IMR-90 (cell line): Measurements from ENCODE around the gene MAGEF1. TPM values are rescaled to one million over a fixed set of nuclear protein-coding genes. Genes with fewer than 3 reads are reported as not detected.

Experiments used
- ATAC-seq: fragments of 200-7000 bp; cut with Tn5 transposase; 2 replicates; pipeline ENCODE4 v1.9.1; 2020; ENCODE audit warnings: low read depth, mild to moderate bottlenecking, moderate library complexity
- BruUV-seq: library from RNA; stranded (reverse); fragments of 400-500 nt; replicated peaks from 2 replicates; lab custom pipeline; 2021; lab: Mats Ljungman, UMichigan
- CTCF ChIA-PET: fragments of 300-600 bp; formaldehyde crosslinking; extraction: SDS; loops from one replicate; lab custom pipeline; 2021; ENCODE audit warnings: antibody characterized with exemption; lab: Yijun Ruan, JAX
- POLR2A ChIA-PET: fragments of 300-600 bp; sonication (Branson Sonifier 250); formaldehyde crosslinking; loops from one replicate; lab custom pipeline; 2022; ENCODE audit warnings: antibody characterized with exemption; ENCODE audit not compliant: unreplicated experiment; lab: Charles Lee
- DNase-seq: peaks from one replicate; pipeline ENCODE4 v3.0.0; 2013
- H2AFZ ChIP-seq: replicated peaks from 2 replicates; pipeline ENCODE3; 2013; ENCODE audit warnings: low read length, mild to moderate bottlenecking; ENCODE audit not compliant: poor library complexity
- H2AK5ac ChIP-seq: 2 replicates; pipeline ENCODE4 v1.6.1; 2013; ENCODE audit warnings: low read depth, low read length, inconsistent platforms
- H2AK9ac ChIP-seq: replicated peaks from 2 replicates; pipeline ENCODE3; 2013; ENCODE audit warnings: mild to moderate bottlenecking, low read depth, low read length, moderate library complexity; ENCODE audit not compliant: poor library complexity
- H2BK120ac ChIP-seq: 2 replicates; pipeline ENCODE4 v1.6.1; 2013; ENCODE audit warnings: low read depth, low read length, inconsistent platforms
- H2BK15ac ChIP-seq: 3 replicates; pipeline ENCODE4 v1.6.1; 2013; ENCODE audit warnings: low read depth, low read length, inconsistent platforms
- H2BK20ac ChIP-seq: 2 replicates; pipeline ENCODE4 v1.6.1; 2013; ENCODE audit warnings: low read depth, mild to moderate bottlenecking, inconsistent platforms, low read length, moderate library complexity
- H2BK5ac ChIP-seq: 2 replicates; pipeline ENCODE4 v1.6.1; 2013; ENCODE audit warnings: mild to moderate bottlenecking, low read depth, low read length, inconsistent platforms; ENCODE audit not compliant: poor library complexity, severe bottlenecking
- H3K14ac ChIP-seq: replicated peaks from 2 replicates; pipeline ENCODE4 v1.6.1; 2013; ENCODE audit warnings: low read depth, low read length, inconsistent platforms
- H3K18ac ChIP-seq: 2 replicates; pipeline ENCODE4 v1.6.1; 2013; ENCODE audit warnings: low read depth, low read length, control low read depth
- H3K23ac ChIP-seq: 2 replicates; pipeline ENCODE4 v1.6.1; 2013; ENCODE audit warnings: low read depth, low read length, inconsistent platforms
- H3K27ac ChIP-seq: 2 replicates; pipeline ENCODE4 v1.5.1; 2013; ENCODE audit warnings: mild to moderate bottlenecking, control low read depth, low read length; ENCODE audit not compliant: insufficient read depth
- H3K27me3 ChIP-seq: 2 replicates; pipeline ENCODE4 v1.6.1; 2013; ENCODE audit warnings: low read length; ENCODE audit not compliant: control insufficient read depth, insufficient read depth
- H3K36me3 ChIP-seq: 2 replicates; pipeline ENCODE4 v1.6.1; 2013; ENCODE audit warnings: low read length, mixed read lengths; ENCODE audit not compliant: control insufficient read depth, insufficient read depth
- H3K4ac ChIP-seq: 2 replicates; pipeline ENCODE4 v1.6.1; 2013; ENCODE audit warnings: low read depth, low read length, inconsistent platforms
- H3K4me1 ChIP-seq: 2 replicates; pipeline ENCODE4 v1.6.1; 2013; ENCODE audit warnings: low read length, mixed read lengths; ENCODE audit not compliant: control insufficient read depth, insufficient read depth
- H3K4me2 ChIP-seq: 2 replicates; pipeline ENCODE4 v1.6.1; 2013; ENCODE audit warnings: low read depth, mild to moderate bottlenecking, control low read depth, low read length, moderate library complexity
- H3K4me3 ChIP-seq: 2 replicates; pipeline ENCODE4 v1.5.1; 2013; ENCODE audit warnings: low read depth, mild to moderate bottlenecking, control low read depth, low read length, moderate library complexity; ENCODE audit not compliant: insufficient read depth
- H3K56ac ChIP-seq: 2 replicates; pipeline ENCODE4 v1.6.1; 2013; ENCODE audit warnings: low read length, inconsistent platforms; ENCODE audit not compliant: insufficient read depth; ENCODE audit errors: extremely low read depth
- H3K79me1 ChIP-seq, 2 experiments: 2 replicates each; pipeline ENCODE4 v1.6.1; 2013; ENCODE audit warnings: low read length in 2 of 2, inconsistent platforms in 1 of 2, low read depth in 1 of 2
- H3K9ac ChIP-seq: 2 replicates; pipeline ENCODE4 v1.6.1; 2013; ENCODE audit warnings: low read depth, low read length, control low read depth
- H3K9me1 ChIP-seq: 2 replicates; pipeline ENCODE4 v1.6.1; 2013; ENCODE audit warnings: low read length, inconsistent platforms; ENCODE audit not compliant: insufficient read depth
- H3K9me3 ChIP-seq: 2 replicates; pipeline ENCODE4 v1.6.1; 2013; ENCODE audit warnings: low read length; ENCODE audit not compliant: control insufficient read depth, insufficient read depth
- H4K20me1 ChIP-seq: 2 replicates; pipeline ENCODE4 v1.6.1; 2013; ENCODE audit warnings: low read length, inconsistent platforms; ENCODE audit not compliant: insufficient read depth
- H4K5ac ChIP-seq: 2 replicates; pipeline ENCODE4 v1.6.1; 2013; ENCODE audit warnings: mild to moderate bottlenecking, low read depth, low read length, control low read depth
- H4K8ac ChIP-seq, 2 experiments: 2 replicates each; pipeline ENCODE4 v1.6.1; 2013; ENCODE audit warnings: low read depth in 2 of 2, low read length in 2 of 2, control low read depth in 1 of 2, inconsistent platforms in 1 of 2
- H4K91ac ChIP-seq: 2 replicates; pipeline ENCODE4 v1.6.1; 2013; ENCODE audit warnings: low read depth, low read length, inconsistent platforms; ENCODE audit not compliant: insufficient read depth
- CEBPB ChIP-seq: IDR thresholded peaks from 2 replicates; pipeline ENCODE4 v1.6.1; 2012; ENCODE audit warnings: low read depth, low read length, improper control_type of control experiment
- RFX5 ChIP-seq: IDR thresholded peaks from 2 replicates; pipeline ENCODE4 v1.8.0; 2012; ENCODE audit warnings: low read depth, mild to moderate bottlenecking, low read length, moderate library complexity
- WGBS, 2 experiments: methylation state at CpG; one replicate each; pipeline versions ENCODE4 v1.1.5 to v1.1.7; 2013; ENCODE audit warnings: missing lambda C conversion rate in 2 of 2; ENCODE audit not compliant: insufficient read length in 1 of 2; ENCODE audit errors: extremely low coverage in 2 of 2; 5-methylcytosine and 5-hydroxymethylcytosine counted together
- dilution Hi-C: fragments of 300-500 bp; cut with HindIII; formaldehyde crosslinking; loops from one replicate; pipeline ENCODE4 v1.14.3; 2018; ENCODE audit warnings: low sequenced_read_pairs; ENCODE audit not compliant: unreplicated experiment
- in situ Hi-C: fragments of 300-500 bp; cut with MboI; formaldehyde crosslinking; loops from 3 replicates; pipeline ENCODE4 v1.14.3; 2019; ENCODE audit warnings: low sequenced_read_pairs, inconsistent platforms, mixed read lengths
- intact Hi-C: fragments of 100-400 bp; cut with micrococcal nuclease; formaldehyde crosslinking; loops from 2 replicates; pipeline ENCODE4 v1.10.0; 2022
- polyA plus RNA-seq, 3 experiments: library from polyadenylated mRNA; depleted of rRNA; stranded (reverse); fragments of >200 nt; gene quantifications; 2 replicates each; pipeline ENCODE4 v1.2.3, GENCODE V29; 2012; ENCODE audit warnings: low replicate concordance in 1 of 3
- total RNA-seq: library from RNA; depleted of rRNA; stranded (reverse); fragments of >200 nt; gene quantifications from 2 replicates; pipeline ENCODE4 v1.2.3, GENCODE V29; 2012
- TF ChIP-seq, protein P1 (sequence below): fragments of 150-350 bp; IDR thresholded peaks from 2 replicates; pipeline ENCODE4 v1.6.1; 2016; ENCODE audit warnings: low read depth, mild to moderate bottlenecking, low read length, moderate library complexity, borderline replicate concordance

The MAGEF1 gene
- total and polyA plus RNA-seq, 2 of the 4 experiments (the other 2 are of a cell fraction) = 10.6 to 19.4 TPM

DNA sequence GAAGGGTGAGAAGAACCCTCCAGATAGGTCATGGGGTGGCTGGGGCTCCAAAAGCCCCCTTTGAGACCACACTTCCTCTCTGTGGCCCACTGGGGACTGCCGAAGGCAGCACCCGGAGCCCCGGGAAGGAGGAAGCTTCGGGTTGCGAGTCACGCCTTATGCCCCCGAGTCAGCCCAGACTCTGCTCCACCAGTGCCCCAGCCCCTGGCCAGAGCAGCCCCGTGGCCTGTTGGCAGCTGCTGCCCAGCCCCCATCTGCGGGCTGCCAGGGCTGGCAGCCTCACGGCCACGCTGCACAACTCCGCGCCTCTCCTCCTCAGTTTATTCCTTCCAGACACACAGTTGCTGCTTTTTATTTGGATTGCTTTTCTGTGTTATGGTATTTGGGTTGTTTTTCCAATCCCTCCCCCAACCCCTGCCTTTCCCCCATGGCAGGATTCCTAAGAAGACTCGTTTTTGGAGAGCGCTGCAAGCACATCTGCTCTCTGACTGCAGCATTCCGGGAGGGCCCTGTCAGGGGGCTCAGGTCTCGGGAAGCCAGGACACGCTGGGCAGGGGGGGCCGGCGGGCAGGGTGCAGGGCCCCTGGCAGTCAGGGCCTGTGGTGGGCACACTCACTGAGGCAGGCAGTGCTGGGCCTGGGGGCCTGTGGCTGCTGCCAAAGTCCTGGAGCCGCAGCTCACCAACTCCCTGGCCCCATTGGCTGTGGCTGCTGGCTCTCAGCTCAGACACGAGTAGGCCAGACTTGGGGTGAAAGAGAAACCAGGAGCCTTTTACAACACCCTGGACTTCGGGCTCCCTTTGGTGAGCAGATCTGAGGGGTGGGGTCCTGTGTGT, 20.2 kb downstream of the MAGEF1 start:
- Histone ChIP-seq H3K14ac (no peak overlapping the region), H2AK5ac (peak overlapping the region; percentile 23; the same call in 1 of the 2 replicates), H3K27ac (peak overlapping the region; percentile 24; the same call in 1 of the 2 replicates), H3K4me1 (peaks cover 36% of the 10 kb centered on the region), H3K9me3 (no peaks in the 10 kb centered on the region), H4K8ac (peak overlapping the region in 1 of 2 experiments; percentile 38; a peak in 1 of 4 replicates), H3K9ac (no peak overlapping the region), H3K4me2 (no peak overlapping the region; the same call in 1 of the 2 replicates), H2AFZ (peak overlapping the region; percentile 57), H3K4ac (peak overlapping the region; percentile 70), H4K5ac (peak overlapping the region; percentile 6; the same call in 1 of the 2 replicates), H3K79me1 (no peaks in the 10 kb centered on the region), H3K23ac (no peak overlapping the region; the same call in 1 of the 2 replicates), H3K56ac (no peak overlapping the region), H3K18ac (peak overlapping the region; percentile 6; the same call in 1 of the 2 replicates), H3K9me1 (peaks cover 19% of the 10 kb centered on the region), H3K27me3 (peaks cover 3% of the 10 kb centered on the region; the same call in 1 of the 2 replicates), H4K20me1 (peaks cover 4% of the 10 kb centered on the region; the same call in 1 of the 2 replicates), H4K91ac (peak overlapping the region; percentile 16; the same call in 1 of the 2 replicates), H2BK120ac (peak overlapping the region; percentile 49), H3K4me3 (no peak overlapping the region), H2BK15ac (0 out of 3 replicates have a peak overlapping the region, but pooled peaks have one; percentile 77), H2BK20ac (peak overlapping the region; percentile 26), H2BK5ac (no peak overlapping the region), H3K36me3 (no peaks in the 10 kb centered on the region), H2AK9ac (peak overlapping the region; percentile 26)
- in situ Hi-C loops = no loop called here
- no peak for TF ChIP-seq CEBPB
- TF ChIP-seq, protein P1, sequence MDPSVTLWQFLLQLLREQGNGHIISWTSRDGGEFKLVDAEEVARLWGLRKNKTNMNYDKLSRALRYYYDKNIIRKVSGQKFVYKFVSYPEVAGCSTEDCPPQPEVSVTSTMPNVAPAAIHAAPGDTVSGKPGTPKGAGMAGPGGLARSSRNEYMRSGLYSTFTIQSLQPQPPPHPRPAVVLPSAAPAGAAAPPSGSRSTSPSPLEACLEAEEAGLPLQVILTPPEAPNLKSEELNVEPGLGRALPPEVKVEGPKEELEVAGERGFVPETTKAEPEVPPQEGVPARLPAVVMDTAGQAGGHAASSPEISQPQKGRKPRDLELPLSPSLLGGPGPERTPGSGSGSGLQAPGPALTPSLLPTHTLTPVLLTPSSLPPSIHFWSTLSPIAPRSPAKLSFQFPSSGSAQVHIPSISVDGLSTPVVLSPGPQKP = no peak
- TF ChIP-seq RFX5 = no peak
- intact Hi-C loops = no loop called here
- BruUV-seq = no TSS peak
- DNase-seq (peak; percentile 44), ATAC-seq (peak; percentile 13)
- CTCF ChIA-PET = no interaction called here
- dilution Hi-C loops = no loop called here
- POLR2A ChIA-PET = no interaction called here
- WGBS, 2 experiments = no CpG with 5 or more reads among the region's 23 CpGs
